ENCODE data around the gene CERS6.

DNA sequence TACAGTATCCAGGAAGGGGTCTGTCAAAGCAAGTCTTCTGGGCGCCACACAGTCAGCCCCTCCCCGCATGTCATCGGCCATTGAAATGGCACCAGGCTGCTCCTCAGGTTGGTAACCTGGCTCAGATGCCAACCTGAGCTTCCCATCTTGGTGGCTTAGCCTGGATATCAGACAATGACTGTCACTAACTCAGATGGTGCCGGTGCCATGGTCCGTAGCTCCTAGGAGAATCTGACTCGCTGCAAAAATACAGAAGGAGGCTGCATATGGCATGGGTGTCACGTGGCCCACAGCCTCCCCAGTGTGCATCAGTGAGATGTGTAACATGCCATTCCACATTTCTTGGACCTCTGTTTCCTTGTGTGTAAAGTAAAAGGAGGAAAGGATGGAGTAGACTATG, 349.5 kb downstream of the CERS6 start:
- TF ChIP-seq, protein P1, sequence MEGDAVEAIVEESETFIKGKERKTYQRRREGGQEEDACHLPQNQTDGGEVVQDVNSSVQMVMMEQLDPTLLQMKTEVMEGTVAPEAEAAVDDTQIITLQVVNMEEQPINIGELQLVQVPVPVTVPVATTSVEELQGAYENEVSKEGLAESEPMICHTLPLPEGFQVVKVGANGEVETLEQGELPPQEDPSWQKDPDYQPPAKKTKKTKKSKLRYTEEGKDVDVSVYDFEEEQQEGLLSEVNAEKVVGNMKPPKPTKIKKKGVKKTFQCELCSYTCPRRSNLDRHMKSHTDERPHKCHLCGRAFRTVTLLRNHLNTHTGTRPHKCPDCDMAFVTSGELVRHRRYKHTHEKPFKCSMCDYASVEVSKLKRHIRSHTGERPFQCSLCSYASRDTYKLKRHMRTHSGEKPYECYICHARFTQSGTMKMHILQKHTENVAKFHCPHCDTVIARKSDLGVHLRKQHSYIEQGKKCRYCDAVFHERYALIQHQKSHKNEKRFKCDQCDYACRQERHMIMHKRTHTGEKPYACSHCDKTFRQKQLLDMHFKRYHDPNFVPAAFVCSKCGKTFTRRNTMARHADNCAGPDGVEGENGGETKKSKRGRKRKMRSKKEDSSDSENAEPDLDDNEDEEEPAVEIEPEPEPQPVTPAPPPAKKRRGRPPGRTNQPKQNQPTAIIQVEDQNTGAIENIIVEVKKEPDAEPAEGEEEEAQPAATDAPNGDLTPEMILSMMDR (IDR thresholded peaks at IDR 0.05), result no peak
- no peak for TF ChIP-seq POLR2A (IDR thresholded peaks at IDR 0.05)
